Measurements from ENCODE around the gene MYO1E. TPM values are rescaled to one million over a fixed set of nuclear protein-coding genes. Genes with fewer than 3 reads are reported as not detected.
"Not testable (repeated sequence)": the region's sequence is repeated elsewhere in the genome, so short reads cannot be mapped to it uniquely, and the experiment has no call there.

Gene MYO1E
- total RNA-seq, 2 donors from 2014 or later: 331 to 397 TPM

- intact Hi-C loops (cut with DNase I, micrococcal nuclease): no loop called here
- ATAC-seq (no peak), DNase-seq (no peak)
Observed at GRCh38 chr15:59394166-59394661, 21.5 kb upstream of the MYO1E start.

- no peak for ATAC-seq
- no peak for DNase-seq
- intact Hi-C loops (cut with DNase I, micrococcal nuclease): no loop called here
Observed at GRCh38 chr15:59392299-59392698, 19.6 kb upstream of the MYO1E start.

GRCh38 chr15:59388670-59389069 lies 16.0 kb upstream of the MYO1E start:
- DNase-seq: no peak
- intact Hi-C loops (cut with DNase I, micrococcal nuclease): no loop called here
- no peak for ATAC-seq

GRCh38 chr15:59387196-59387878 lies 14.7 kb upstream of the MYO1E start:
- intact Hi-C loops (cut with DNase I, micrococcal nuclease); ATAC-seq: not testable (repeated sequence)

GRCh38 chr15:59385171-59385570 lies 12.5 kb upstream of the MYO1E start:
- ATAC-seq: no peak

More at GRCh38 chr15:59387196-59387878, 14.7 kb upstream of the MYO1E start:
- DNase-seq: not testable (repeated sequence)

GRCh38 chr15:59384507-59384906 lies 11.8 kb upstream of the MYO1E start:
- ATAC-seq: no peak
- intact Hi-C loops (cut with DNase I, micrococcal nuclease): no loop called here
- no peak for DNase-seq

More at GRCh38 chr15:59385171-59385570, 12.5 kb upstream of the MYO1E start:
- intact Hi-C loops (cut with DNase I, micrococcal nuclease): no loop called here
- no peak for DNase-seq

GRCh38 chr15:59380902-59381610 lies 8.4 kb upstream of the MYO1E start:
- intact Hi-C loops (cut with DNase I, micrococcal nuclease): no loop called here
- ATAC-seq: peak; percentile 88
- no peak for DNase-seq

GRCh38 chr15:59379531-59379930 lies 6.9 kb upstream of the MYO1E start:
- DNase-seq (no peak), ATAC-seq (no peak)
- intact Hi-C loops (cut with DNase I, micrococcal nuclease): no loop called here

GRCh38 chr15:59378855-59379254 lies 6.2 kb upstream of the MYO1E start:
- no peak for ATAC-seq
- DNase-seq: no peak
- intact Hi-C loops (cut with DNase I, micrococcal nuclease): no loop called here

- DNase-seq: no peak
- ATAC-seq: no peak
- intact Hi-C loops (cut with DNase I, micrococcal nuclease): no loop called here
Observed at GRCh38 chr15:59377924-59378323, 5.3 kb upstream of the MYO1E start.

- no peak for DNase-seq
- intact Hi-C loops (cut with DNase I, micrococcal nuclease): no loop called here
- no peak for ATAC-seq
Observed at GRCh38 chr15:59376733-59377132, 4.1 kb upstream of the MYO1E start.

- ATAC-seq (no peak), DNase-seq (no peak)
- intact Hi-C loops (cut with DNase I, micrococcal nuclease): no loop called here
Observed at GRCh38 chr15:59373215-59373614, 544 bp upstream of the MYO1E start.

- ATAC-seq (peak; percentile 66), DNase-seq (peak; percentile 41 to 64)
- intact Hi-C loops (cut with DNase I, micrococcal nuclease): no loop called here
Observed at GRCh38 chr15:59371458-59372351, 966 bp downstream of the MYO1E start.

GRCh38 chr15:59369597-59369996 lies 3.1 kb downstream of the MYO1E start:
- ATAC-seq (no peak), DNase-seq (no peak)
- intact Hi-C loops (cut with DNase I, micrococcal nuclease): no loop called here

- ATAC-seq: no peak
- intact Hi-C loops (cut with DNase I, micrococcal nuclease): no loop called here
- DNase-seq: no peak
Observed at GRCh38 chr15:59367022-59367451, 5.6 kb downstream of the MYO1E start.

- ATAC-seq: peak; percentile 76
- intact Hi-C loops (cut with DNase I, micrococcal nuclease): no loop called here
- no peak for DNase-seq
Observed at GRCh38 chr15:59366333-59367021, 6.2 kb downstream of the MYO1E start.

- ATAC-seq (no peak), DNase-seq (no peak)
- intact Hi-C loops (cut with DNase I, micrococcal nuclease): no loop called here
Observed at GRCh38 chr15:59364248-59364647, 8.4 kb downstream of the MYO1E start.

GRCh38 chr15:59362331-59362730 lies 10.3 kb downstream of the MYO1E start:
- no peak for DNase-seq
- intact Hi-C loops (cut with DNase I, micrococcal nuclease): no loop called here
- no peak for ATAC-seq

GRCh38 chr15:59360896-59361295 lies 11.8 kb downstream of the MYO1E start:
- ATAC-seq (no peak), DNase-seq (no peak)
- intact Hi-C loops (cut with DNase I, micrococcal nuclease): no loop called here

Data from left colon (tissue), 2 donors.